ENCODE data around the gene C11orf68. TPM values are rescaled to one million over a fixed set of nuclear protein-coding genes. Genes with fewer than 3 reads are reported as not detected.

The C11orf68 gene
- total and polyA plus RNA-seq, 2 experiments from 2014 or later = 16.8 to 23.2 TPM

DNA sequence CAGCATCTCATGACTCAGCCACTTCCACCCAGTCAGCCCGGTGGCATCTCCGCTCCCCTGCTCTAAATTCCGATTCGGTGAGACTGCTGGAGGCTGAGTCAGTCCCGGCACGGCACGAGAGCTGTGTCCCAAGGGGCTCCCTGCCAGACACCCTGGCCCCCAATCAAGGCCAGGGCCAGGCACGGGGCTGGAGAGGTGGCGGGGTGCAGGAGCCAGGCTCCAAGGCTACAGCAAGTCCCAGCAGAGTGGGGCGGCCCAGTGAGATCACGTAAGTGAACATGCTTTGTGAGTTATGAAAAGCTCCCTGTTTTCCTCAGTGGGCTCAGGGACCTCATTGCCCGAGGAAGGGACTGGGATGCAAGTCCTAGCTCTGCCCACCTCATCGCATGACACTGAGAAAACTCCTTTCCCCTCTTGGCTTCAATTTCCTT lies 3.0 kb downstream of the C11orf68 start:
- Mint-ChIP-seq H3K4me3 (no peak overlapping the region), H3K27ac (no peak overlapping the region), H3K27me3 (ENCODE audit: insufficient read depth, low read depth, poor library complexity) (peaks cover 23% of the 10 kb centered on the region), H3K9me3 (no peaks in the 10 kb centered on the region), H3K4me1 (peaks cover 10% of the 10 kb centered on the region), H3K36me3 (ENCODE audit: low read depth) (peaks cover 3% of the 10 kb centered on the region; the same call in 1 of the 3 replicates)
- Histone ChIP-seq H2AFZ (no peak overlapping the region), H3K79me2 (replicated peaks; ENCODE audit: insufficient read depth) (peaks cover 7% of the 10 kb centered on the region), H3K27ac (ENCODE audit: low read depth) (no peak overlapping the region), H3K4me1 (ENCODE audit: insufficient read depth) (peaks cover 10% of the 10 kb centered on the region), H3F3A (replicated peaks; ENCODE audit: low read depth) (0 out of 2 replicates have a peak, but pooled peaks cover 6% of the 10 kb centered on the region), H3K36me3 (ENCODE audit: insufficient read depth) (no peaks in the 10 kb centered on the region), H3K27me3 (ENCODE audit: insufficient read depth) (no peaks in the 10 kb centered on the region), H3K4me2 (no peak overlapping the region), H4K20me1 (replicated peaks; ENCODE audit: insufficient read depth) (no peaks in the 10 kb centered on the region), H3K4me3 (no peak overlapping the region), H3K9me2 (ENCODE audit: insufficient read depth) (no peaks in the 10 kb centered on the region)
- TF ChIP-seq EZH2phosphoT487 (IDR thresholded peaks at IDR 0.05; ENCODE audit: unreplicated experiment) (no peak), ZNF114 (CRISPR knock-in tag; IDR thresholded peaks at IDR 0.05) (no peak), JUNB (IDR thresholded peaks at IDR 0.05; ENCODE audit: unreplicated experiment) (no peak), STAT1 (IDR thresholded peaks at IDR 0.05; ENCODE audit: unreplicated experiment) (no peak)
- TF ChIP-seq, protein P1, sequence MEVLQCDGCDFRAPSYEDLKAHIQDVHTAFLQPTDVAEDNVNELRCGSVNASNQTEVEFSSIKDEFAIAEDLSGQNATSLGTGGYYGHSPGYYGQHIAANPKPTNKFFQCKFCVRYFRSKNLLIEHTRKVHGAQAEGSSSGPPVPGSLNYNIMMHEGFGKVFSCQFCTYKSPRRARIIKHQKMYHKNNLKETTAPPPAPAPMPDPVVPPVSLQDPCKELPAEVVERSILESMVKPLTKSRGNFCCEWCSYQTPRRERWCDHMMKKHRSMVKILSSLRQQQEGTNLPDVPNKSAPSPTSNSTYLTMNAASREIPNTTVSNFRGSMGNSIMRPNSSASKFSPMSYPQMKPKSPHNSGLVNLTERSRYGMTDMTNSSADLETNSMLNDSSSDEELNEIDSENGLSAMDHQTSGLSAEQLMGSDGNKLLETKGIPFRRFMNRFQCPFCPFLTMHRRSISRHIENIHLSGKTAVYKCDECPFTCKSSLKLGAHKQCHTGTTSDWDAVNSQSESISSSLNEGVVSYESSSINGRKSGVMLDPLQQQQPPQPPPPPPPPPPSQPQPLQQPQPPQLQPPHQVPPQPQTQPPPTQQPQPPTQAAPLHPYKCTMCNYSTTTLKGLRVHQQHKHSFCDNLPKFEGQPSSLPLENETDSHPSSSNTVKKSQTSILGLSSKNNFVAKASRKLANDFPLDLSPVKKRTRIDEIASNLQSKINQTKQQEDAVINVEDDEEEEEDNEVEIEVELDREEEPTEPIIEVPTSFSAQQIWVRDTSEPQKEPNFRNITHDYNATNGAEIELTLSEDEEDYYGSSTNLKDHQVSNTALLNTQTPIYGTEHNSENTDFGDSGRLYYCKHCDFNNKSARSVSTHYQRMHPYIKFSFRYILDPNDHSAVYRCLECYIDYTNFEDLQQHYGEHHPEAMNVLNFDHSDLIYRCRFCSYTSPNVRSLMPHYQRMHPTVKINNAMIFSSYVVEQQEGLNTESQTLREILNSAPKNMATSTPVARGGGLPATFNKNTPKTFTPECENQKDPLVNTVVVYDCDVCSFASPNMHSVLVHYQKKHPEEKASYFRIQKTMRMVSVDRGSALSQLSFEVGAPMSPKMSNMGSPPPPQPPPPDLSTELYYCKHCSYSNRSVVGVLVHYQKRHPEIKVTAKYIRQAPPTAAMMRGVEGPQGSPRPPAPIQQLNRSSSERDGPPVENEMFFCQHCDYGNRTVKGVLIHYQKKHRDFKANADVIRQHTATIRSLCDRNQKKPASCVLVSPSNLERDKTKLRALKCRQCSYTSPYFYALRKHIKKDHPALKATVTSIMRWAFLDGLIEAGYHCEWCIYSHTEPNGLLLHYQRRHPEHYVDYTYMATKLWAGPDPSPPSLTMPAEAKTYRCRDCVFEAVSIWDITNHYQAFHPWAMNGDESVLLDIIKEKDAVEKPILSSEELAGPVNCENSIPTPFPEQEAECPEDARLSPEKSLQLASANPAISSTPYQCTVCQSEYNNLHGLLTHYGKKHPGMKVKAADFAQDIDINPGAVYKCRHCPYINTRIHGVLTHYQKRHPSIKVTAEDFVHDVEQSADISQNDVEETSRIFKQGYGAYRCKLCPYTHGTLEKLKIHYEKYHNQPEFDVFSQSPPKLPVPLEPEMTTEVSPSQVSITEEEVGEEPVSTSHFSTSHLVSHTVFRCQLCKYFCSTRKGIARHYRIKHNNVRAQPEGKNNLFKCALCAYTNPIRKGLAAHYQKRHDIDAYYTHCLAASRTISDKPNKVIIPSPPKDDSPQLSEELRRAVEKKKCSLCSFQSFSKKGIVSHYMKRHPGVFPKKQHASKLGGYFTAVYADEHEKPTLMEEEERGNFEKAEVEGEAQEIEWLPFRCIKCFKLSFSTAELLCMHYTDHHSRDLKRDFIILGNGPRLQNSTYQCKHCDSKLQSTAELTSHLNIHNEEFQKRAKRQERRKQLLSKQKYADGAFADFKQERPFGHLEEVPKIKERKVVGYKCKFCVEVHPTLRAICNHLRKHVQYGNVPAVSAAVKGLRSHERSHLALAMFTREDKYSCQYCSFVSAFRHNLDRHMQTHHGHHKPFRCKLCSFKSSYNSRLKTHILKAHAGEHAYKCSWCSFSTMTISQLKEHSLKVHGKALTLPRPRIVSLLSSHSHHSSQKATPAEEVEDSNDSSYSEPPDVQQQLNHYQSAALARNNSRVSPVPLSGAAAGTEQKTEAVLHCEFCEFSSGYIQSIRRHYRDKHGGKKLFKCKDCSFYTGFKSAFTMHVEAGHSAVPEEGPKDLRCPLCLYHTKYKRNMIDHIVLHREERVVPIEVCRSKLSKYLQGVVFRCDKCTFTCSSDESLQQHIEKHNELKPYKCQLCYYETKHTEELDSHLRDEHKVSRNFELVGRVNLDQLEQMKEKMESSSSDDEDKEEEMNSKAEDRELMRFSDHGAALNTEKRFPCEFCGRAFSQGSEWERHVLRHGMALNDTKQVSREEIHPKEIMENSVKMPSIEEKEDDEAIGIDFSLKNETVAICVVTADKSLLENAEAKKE (CRISPR knock-in tag; IDR thresholded peaks at IDR 0.05) = no peak
- DNase-seq (ENCODE audit: low spot score) (peak; percentile 44), ATAC-seq (no peak)
